GM21723 (cell line): ENCODE data around the gene MCCD1.

Experiments used
- ATAC-seq: cut with Tn5 transposase; IDR thresholded peaks from one replicate; pipeline ENCODE4 v1.9.1; 2021; ENCODE audit warnings: mild to moderate bottlenecking, moderate library complexity; ENCODE audit not compliant: unreplicated experiment

MCCD1 gene

GRCh38 chr6:31510007-31510406, 18.8 kb upstream of the MCCD1 start:
- no peak for ATAC-seq

GRCh38 chr6:31513456-31514165, 15.2 kb upstream of the MCCD1 start:
- no peak for ATAC-seq

- ATAC-seq, result no peak
These were observed 6.9 kb upstream of the MCCD1 start for GRCh38 chr6:31521835-31522234.

- no peak for ATAC-seq
These were observed 3.2 kb upstream of the MCCD1 start for GRCh38 chr6:31525553-31525931.

- no peak for ATAC-seq
These were observed 2.7 kb upstream of the MCCD1 start for GRCh38 chr6:31525932-31526591.

GRCh38 chr6:31528307-31528777, 420 bp upstream of the MCCD1 start:
- ATAC-seq, result no peak

GRCh38 chr6:31529329-31530150, 778 bp downstream of the MCCD1 start:
- ATAC-seq, result no peak

- no peak for ATAC-seq
These were observed 1.9 kb downstream of the MCCD1 start for GRCh38 chr6:31530659-31531058.

- no peak for ATAC-seq
These were observed 2.4 kb downstream of the MCCD1 start for GRCh38 chr6:31531162-31531561.

- ATAC-seq, result no peak
These were observed 3.2 kb downstream of the MCCD1 start for GRCh38 chr6:31531771-31532643.

- no peak for ATAC-seq
These were observed 4.1 kb downstream of the MCCD1 start for GRCh38 chr6:31532644-31533454.

GRCh38 chr6:31533455-31533841, 4.7 kb downstream of the MCCD1 start:
- no peak for ATAC-seq

GRCh38 chr6:31534011-31534410, 5.2 kb downstream of the MCCD1 start:
- ATAC-seq, result no peak

GRCh38 chr6:31534521-31535040, 5.8 kb downstream of the MCCD1 start:
- ATAC-seq, result no peak

- no peak for ATAC-seq
These were observed 7.0 kb downstream of the MCCD1 start for GRCh38 chr6:31535538-31536324.

GRCh38 chr6:31538805-31539400, 10.1 kb downstream of the MCCD1 start:
- ATAC-seq, result no peak

GRCh38 chr6:31540640-31541039, 11.9 kb downstream of the MCCD1 start:
- ATAC-seq, result no peak

GRCh38 chr6:31541059-31541657, 12.4 kb downstream of the MCCD1 start:
- ATAC-seq, result no peak
